Glutamatergic neuron (in vitro differentiated cells): ENCODE measurements around the gene LRP1-AS. TPM values are rescaled to one million over a fixed set of nuclear protein-coding genes. Genes with fewer than 3 reads are reported as not detected.

ENCODE experiments used
- DNase-seq: peaks from one replicate; pipeline ENCODE4 v3.0.0; 2022
- H3K27ac Mint-ChIP-seq: one replicate; pipeline ENCODE4 v1.8.0; 2020; ENCODE audit warnings: mild to moderate bottlenecking, mixed read lengths, inconsistent platforms; ENCODE audit not compliant: unreplicated experiment
- H3K27me3 Mint-ChIP-seq: one replicate; pipeline ENCODE4 v1.8.0; 2020; ENCODE audit warnings: mild to moderate bottlenecking, moderate library complexity, mixed read lengths, inconsistent platforms; ENCODE audit not compliant: unreplicated experiment
- H3K36me3 Mint-ChIP-seq: one replicate; pipeline ENCODE4 v1.8.0; 2020; ENCODE audit warnings: mild to moderate bottlenecking, mixed read lengths, inconsistent platforms; ENCODE audit not compliant: unreplicated experiment
- H3K4me1 Mint-ChIP-seq: one replicate; pipeline ENCODE4 v1.8.0; 2020; ENCODE audit warnings: mild to moderate bottlenecking, low read depth, mixed read lengths, inconsistent platforms; ENCODE audit not compliant: unreplicated experiment
- H3K4me3 Mint-ChIP-seq: one replicate; pipeline ENCODE4 v1.8.0; 2020; ENCODE audit warnings: mild to moderate bottlenecking, mixed read lengths, inconsistent platforms; ENCODE audit not compliant: unreplicated experiment
- H3K9me3 Mint-ChIP-seq: one replicate; pipeline ENCODE4 v1.8.0; 2020; ENCODE audit warnings: mild to moderate bottlenecking, moderate library complexity, mixed read lengths, inconsistent platforms; ENCODE audit not compliant: unreplicated experiment
- CTCF ChIP-seq: fragments of 200-600 bp; sonication (generic); IDR thresholded peaks from one replicate; pipeline ENCODE4 v1.5.0; 2021; ENCODE audit not compliant: partially characterized antibody, unreplicated experiment
- total RNA-seq: library from RNA; stranded (reverse); fragmentation: NEBNext Ultra II Directional; extraction: Animal tissue kit (Norgen Biotek cat#: 25700); gene quantifications from one replicate; pipeline ENCODE4 v1.2.1, GENCODE V29; 2021; ENCODE audit not compliant: unreplicated experiment

The LRP1-AS gene
- total RNA-seq, 1 donor from 2014 or later = not detected

DNA sequence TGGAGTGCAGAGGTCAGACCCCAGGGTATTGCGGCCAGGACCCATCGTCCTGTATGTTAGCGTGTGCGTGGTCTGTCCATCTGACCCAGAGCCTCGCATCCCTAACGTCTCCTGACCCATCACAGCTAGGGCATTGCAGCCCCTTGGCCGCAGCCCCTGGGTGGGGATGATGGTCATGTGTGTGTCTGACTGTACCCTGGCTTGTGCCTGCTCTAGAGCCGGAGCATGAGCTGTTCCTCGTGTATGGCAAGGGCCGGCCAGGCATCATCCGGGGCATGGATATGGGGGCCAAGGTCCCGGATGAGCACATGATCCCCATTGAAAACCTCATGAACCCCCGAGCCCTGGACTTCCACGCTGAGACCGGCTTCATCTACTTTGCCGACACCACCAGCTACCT lies 10.8 kb upstream of the LRP1-AS start:
- Mint-ChIP-seq H3K27me3 (peaks cover 7% of the 10 kb centered on the region), H3K4me3 (no peak overlapping the region), H3K27ac (no peak overlapping the region), H3K9me3 (peaks cover 9% of the 10 kb centered on the region), H3K4me1 (no peaks in the 10 kb centered on the region), H3K36me3 (peaks cover 28% of the 10 kb centered on the region)
- TF ChIP-seq CTCF = no peak
- no peak for DNase-seq

DNA sequence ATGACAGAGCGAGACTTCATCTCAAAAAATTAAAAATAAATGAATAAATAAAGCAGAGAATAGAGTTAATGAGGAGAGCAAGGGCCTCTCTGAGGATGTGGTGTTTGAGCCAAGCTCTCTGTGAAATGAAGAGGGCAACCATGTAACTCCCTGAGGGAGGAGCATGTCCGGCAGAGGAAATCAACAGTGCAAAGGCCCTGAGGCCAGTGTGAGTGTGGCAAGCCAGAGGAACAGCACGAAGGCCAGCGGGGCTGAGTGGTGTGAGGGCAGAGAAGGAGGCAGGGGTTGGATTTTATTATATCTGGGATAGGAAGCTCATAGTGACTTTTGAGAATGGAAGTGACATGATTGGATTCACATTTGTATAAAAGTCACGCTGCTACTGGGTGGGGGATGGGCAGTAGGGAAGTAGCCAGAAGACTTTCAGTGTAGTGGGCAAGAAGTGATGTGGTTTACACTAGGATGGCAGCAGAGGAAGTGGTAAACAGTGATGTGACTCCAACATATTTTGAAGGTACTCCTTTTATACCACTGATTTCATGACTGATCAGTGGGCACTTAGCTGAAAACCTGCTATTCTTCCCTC lies 10.3 kb upstream of the LRP1-AS start:
- DNase-seq = no peak
- Mint-ChIP-seq H3K4me1 (no peaks in the 10 kb centered on the region), H3K9me3 (peaks cover 9% of the 10 kb centered on the region), H3K36me3 (peaks cover 28% of the 10 kb centered on the region), H3K27me3 (peaks cover 7% of the 10 kb centered on the region), H3K4me3 (no peak overlapping the region), H3K27ac (peak overlapping the region; percentile 60)
- TF ChIP-seq CTCF = no peak

DNA sequence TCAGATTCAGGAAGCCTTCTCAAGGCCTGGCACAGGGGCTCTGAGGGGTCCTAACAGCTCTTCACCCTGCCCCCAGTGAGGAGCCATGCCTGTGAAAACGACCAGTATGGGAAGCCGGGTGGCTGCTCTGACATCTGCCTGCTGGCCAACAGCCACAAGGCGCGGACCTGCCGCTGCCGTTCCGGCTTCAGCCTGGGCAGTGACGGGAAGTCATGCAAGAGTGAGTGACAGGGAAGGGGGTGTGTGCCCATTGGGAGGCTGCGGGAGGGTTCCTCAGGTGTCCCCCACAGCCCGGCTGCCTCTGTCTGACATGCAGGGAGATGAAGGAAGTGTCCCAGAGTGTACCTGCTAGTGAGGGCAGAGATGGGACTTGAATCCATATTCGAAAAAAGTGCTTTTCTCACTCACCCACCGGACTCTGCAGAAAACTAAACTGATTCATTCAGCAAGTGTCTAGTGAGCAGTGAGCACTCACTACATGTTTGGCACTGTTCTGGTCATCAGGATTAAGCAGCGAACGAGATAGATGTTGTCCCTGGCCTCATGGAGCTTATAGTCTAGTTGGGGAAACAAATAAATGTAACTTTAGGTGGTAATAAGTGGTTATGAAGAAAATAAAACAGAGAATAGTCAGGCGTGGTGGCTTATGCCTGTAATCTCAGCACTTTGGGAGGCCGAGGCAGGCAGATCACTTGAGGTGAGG lies 9.4 kb upstream of the LRP1-AS start:
- peaks cover 9% of the 10 kb centered on the region for H3K9me3 Mint-ChIP-seq
- peaks cover 7% of the 10 kb centered on the region for H3K27me3 Mint-ChIP-seq
- H3K4me1 Mint-ChIP-seq = no peaks in the 10 kb centered on the region
- peak overlapping the region; percentile 43 for H3K27ac Mint-ChIP-seq
- peaks cover 23% of the 10 kb centered on the region for H3K36me3 Mint-ChIP-seq
- H3K4me3 Mint-ChIP-seq = no peak overlapping the region
- no peak for TF ChIP-seq CTCF
- no peak for DNase-seq

- Mint-ChIP-seq H3K36me3 (peaks cover 14% of the 10 kb centered on the region), H3K4me3 (no peak overlapping the region), H3K4me1 (no peaks in the 10 kb centered on the region), H3K9me3 (peaks cover 5% of the 10 kb centered on the region), H3K27ac (no peak overlapping the region), H3K27me3 (peaks cover 5% of the 10 kb centered on the region)
- TF ChIP-seq CTCF = no peak
- no peak for DNase-seq
Measured at GRCh38 chr12:57154804-57155434, 7.5 kb upstream of the LRP1-AS start.

DNA sequence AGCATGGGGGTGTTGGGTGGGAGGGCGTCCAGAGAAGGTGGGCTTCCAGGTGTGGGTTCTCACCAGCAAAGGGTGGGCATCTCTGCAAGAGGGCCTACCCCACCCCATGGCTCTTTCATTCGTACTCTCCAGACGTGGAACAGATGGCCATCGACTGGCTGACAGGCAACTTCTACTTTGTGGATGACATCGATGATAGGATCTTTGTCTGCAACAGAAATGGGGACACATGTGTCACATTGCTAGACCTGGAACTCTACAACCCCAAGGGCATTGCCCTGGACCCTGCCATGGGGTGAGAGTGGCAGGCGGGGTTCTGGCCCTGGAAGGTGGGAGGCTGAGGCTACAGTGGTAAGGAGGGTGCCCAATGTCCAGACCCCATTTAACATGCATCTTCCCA lies 6.7 kb upstream of the LRP1-AS start:
- H3K27ac Mint-ChIP-seq = no peak overlapping the region
- peaks cover 5% of the 10 kb centered on the region for H3K27me3 Mint-ChIP-seq
- no peak overlapping the region for H3K4me3 Mint-ChIP-seq
- H3K36me3 Mint-ChIP-seq = peaks cover 14% of the 10 kb centered on the region
- H3K4me1 Mint-ChIP-seq = no peaks in the 10 kb centered on the region
- no peak for DNase-seq
- no peak for TF ChIP-seq CTCF
- H3K9me3 Mint-ChIP-seq = peaks cover 5% of the 10 kb centered on the region
